HG02759 (cell line): ENCODE measurements around the gene PITPNB.

ENCODE experiments used
- ATAC-seq: cut with Tn5 transposase; IDR thresholded peaks from one replicate; pipeline ENCODE4 v1.9.1; 2021; ENCODE audit warnings: mild to moderate bottlenecking, moderate library complexity; ENCODE audit not compliant: unreplicated experiment

Gene PITPNB

DNA sequence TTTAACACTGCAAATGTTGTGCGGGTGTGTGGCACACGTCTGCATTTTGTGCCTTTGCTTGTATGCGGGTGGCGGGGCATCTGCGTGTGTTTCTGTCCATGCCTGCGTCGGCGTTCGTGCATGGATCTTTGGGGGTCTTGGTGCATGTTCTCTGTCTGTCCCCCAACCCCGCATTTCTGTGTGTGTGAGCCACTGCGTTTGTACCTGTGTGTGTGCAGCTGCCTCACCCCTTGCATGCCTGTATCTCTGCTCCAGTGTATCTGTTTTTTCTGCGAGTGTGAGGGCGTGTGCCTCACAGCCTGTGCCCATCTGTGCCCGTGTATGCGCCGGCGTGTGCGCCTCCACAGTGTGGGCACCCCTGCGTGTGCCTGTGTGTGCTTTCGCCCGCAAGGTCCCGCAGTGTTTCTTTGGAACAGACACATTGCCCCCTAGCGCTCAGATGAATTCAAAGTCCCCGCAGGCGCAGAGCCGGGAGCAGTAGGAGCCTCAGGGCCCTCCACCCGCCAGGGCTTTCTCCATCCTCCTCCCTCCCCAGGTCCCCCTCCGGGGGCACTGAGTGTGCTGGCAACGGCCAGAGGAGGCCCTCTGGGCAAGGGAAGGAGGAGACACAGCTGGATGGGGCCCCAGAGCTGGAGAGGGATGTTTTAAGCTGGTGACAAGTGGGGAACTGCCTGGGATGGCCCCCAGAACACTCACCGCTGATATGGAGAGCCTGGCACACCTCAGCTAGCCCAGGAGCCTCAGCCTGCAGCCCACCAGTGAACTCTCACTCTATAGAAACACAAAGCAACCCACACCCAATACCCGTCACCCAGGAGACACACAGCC lies 114.4 kb downstream of the PITPNB start:
- no peak for ATAC-seq

DNA sequence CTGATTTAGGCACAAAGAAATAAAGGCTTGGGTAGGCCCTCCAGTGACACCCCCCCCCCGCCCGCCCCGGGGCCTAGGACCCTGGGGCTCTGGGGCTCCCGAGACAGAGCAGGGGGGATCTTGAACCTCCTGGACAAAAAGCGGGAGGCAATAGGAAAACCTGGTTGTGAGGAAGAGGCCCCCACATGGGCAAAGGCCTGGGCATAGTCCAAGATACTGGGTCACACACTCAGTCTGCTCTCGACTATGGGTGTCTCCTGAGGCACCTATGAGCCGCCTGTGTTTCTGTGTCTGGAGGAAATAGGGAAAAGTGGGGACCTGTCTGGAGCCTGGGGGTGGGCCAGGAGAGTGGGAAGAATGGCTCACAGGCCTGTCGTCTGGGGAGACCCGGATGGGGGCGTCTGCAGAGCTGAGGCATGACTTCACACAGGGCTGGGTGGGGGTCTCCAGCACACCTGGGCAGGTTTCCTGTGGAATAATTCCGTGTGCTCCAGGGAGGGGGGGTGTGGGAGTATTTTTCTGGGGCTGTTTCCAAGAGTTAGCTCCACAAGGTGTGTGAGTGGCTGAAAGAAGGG lies 115.1 kb downstream of the PITPNB start:
- no peak for ATAC-seq

DNA sequence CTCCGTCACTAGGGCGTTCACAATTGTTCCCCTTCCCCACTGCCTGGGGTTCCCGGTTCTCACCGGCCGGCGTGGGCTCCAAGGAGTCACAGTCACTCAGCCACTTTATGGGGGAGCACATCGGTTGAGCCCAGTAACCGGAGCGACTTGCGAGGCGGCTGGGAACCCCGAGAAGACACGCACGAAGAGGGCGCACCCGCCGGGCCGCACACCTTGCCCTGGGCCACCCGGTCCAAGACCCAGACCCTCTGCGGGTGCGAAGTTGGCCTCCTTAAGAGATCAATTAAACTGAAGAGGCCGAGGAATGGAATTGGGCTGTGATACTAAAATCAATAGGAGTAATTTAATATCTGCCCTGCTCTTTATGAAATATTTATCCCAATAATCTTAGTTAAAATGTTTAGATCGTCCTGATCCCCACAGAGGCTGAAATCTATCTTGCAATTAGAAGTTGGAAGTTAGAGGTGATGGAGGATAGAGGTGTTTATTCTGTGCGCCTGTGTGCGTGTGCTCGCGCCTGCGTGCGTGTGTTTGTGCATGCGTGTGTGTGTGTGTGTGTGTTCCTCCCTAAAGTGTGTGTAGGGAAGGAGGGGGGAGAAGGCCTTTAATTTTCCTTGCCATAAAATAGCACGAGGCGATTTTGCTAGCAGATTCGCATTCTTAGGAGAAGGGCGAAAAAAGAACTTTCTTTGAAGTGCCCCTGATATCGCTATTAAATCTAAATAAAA lies 116.5 kb downstream of the PITPNB start:
- ATAC-seq, result no peak
